ENCODE measurements around the gene NAALADL2.
A peak's percentile ranks its signal among the peaks of the same experiment; 100 is the strongest.

Gene NAALADL2

GRCh38 chr3:175039875-175040274, 180.7 kb downstream of the NAALADL2 start:
- no peak for TF ChIP-seq CTCF (IDR thresholded peaks at IDR 0.05; ENCODE audit: low read depth, low read length)
- no peak overlapping the region for H3K4me3 ChIP-seq (ENCODE audit: low read depth, low read length)
- no peak for DNase-seq (ENCODE audit: low read depth, low spot score)
- in situ Hi-C loops (cut with HindIII; ENCODE audit: low sequenced_read_pairs): no loop called here

- no peak overlapping the region for H3K4me3 ChIP-seq (ENCODE audit: low read depth, low read length)
- in situ Hi-C loops (cut with HindIII; ENCODE audit: low sequenced_read_pairs): no loop called here
- no peak for TF ChIP-seq CTCF (IDR thresholded peaks at IDR 0.05; ENCODE audit: low read depth, low read length)
- peak; percentile 8 for DNase-seq (ENCODE audit: low read depth, low spot score)
These were observed 182.2 kb downstream of the NAALADL2 start for GRCh38 chr3:175041369-175041768.

DNA sequence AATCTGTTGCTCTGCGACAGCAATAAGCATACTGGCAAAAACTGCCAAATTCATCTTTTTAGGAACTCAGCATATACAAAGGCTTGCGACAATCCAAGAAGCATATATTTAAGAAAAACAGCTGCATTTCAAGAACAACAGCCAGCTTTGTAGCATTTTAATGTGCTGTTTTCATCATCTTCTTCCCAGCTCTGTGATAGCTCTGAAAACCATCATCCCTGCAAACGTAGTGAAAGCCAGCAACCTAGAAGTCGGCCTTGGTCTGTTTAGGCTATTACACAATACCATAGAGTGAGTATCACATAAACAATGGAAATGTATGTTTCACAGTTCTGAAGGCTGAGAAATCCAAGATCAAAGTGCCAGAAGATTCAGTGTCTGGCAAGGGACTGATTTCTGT, 187.5 kb downstream of the NAALADL2 start:
- DNase-seq (ENCODE audit: low read depth, low spot score): no peak
- no peak overlapping the region for H3K4me3 ChIP-seq (ENCODE audit: low read depth, low read length)
- no peak for TF ChIP-seq CTCF (IDR thresholded peaks at IDR 0.05; ENCODE audit: low read depth, low read length)
- in situ Hi-C loops (cut with HindIII; ENCODE audit: low sequenced_read_pairs): no loop called here

- no peak for TF ChIP-seq CTCF (IDR thresholded peaks at IDR 0.05; ENCODE audit: low read depth, low read length)
- no peak for DNase-seq (ENCODE audit: low read depth, low spot score)
- H3K4me3 ChIP-seq (ENCODE audit: low read depth, low read length): no peak overlapping the region
- in situ Hi-C loops (cut with HindIII; ENCODE audit: low sequenced_read_pairs): no loop called here
These were observed 188.7 kb downstream of the NAALADL2 start for GRCh38 chr3:175047786-175048185.

- no peak overlapping the region for H3K4me3 ChIP-seq (ENCODE audit: low read depth, low read length)
- TF ChIP-seq CTCF (IDR thresholded peaks at IDR 0.05; ENCODE audit: low read depth, low read length): no peak
- DNase-seq (ENCODE audit: low read depth, low spot score): no peak
- in situ Hi-C loops (cut with HindIII; ENCODE audit: low sequenced_read_pairs): no loop called here
These were observed 198.3 kb downstream of the NAALADL2 start for GRCh38 chr3:175057401-175057800.

GRCh38 chr3:175059788-175060187, 200.7 kb downstream of the NAALADL2 start:
- DNase-seq (ENCODE audit: low read depth, low spot score): no peak
- in situ Hi-C loops (cut with HindIII; ENCODE audit: low sequenced_read_pairs): no loop called here
- TF ChIP-seq CTCF (IDR thresholded peaks at IDR 0.05; ENCODE audit: low read depth, low read length): no peak
- no peak overlapping the region for H3K4me3 ChIP-seq (ENCODE audit: low read depth, low read length)

DNA sequence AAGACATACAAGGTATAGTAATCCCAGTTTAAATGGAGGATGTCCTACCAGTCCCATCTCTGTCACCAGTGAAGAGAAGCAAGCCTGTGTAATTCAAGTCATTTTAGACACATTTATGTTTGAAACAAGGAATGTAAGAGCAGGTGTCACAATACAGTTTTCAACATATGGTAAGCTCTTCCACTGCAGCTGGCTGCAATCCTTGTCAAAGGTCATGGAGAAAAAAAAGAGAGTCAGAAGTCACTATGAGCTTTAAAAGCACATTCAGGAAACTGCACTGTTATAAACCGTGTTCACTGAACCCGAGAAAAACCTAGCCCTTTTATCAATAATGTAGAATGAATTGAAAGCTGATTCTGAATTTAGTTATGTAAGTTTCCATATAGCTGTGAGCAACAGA, 206.4 kb downstream of the NAALADL2 start:
- in situ Hi-C loops (cut with HindIII; ENCODE audit: low sequenced_read_pairs): no loop called here
- H3K4me3 ChIP-seq (ENCODE audit: low read depth, low read length): no peak overlapping the region
- no peak for DNase-seq (ENCODE audit: low read depth, low spot score)
- no peak for TF ChIP-seq CTCF (IDR thresholded peaks at IDR 0.05; ENCODE audit: low read depth, low read length)
